ENCODE data around the gene ACAN. TPM values are rescaled to one million over a fixed set of nuclear protein-coding genes. Genes with fewer than 3 reads are reported as not detected.

ACAN gene
- total RNA-seq, 1 experiment from 2014 or later: 0.50 TPM

GRCh38 chr15:88887068-88887580 is 83.9 kb downstream of the ACAN start:
- Mint-ChIP-seq H3K4me1 (peaks cover 12 to 15% of the 10 kb centered on the region in 2 experiments), H3K36me3 (ENCODE audit: insufficient read depth in 1 of 3, low read depth in 3 of 3) (peaks cover 5 to 80% (median 34%) of the 10 kb centered on the region in 3 experiments; a peak in 6 of 7 replicates), H3K4me3 (no peak overlapping the region), H3K9me3 (no peaks in the 10 kb centered on the region), H3K27me3 (ENCODE audit: low read depth) (no peaks in the 10 kb centered on the region), H3K27ac (peak overlapping the region; percentile 19 to 83 (median 81); a peak in 4 of 7 replicates)
- Histone ChIP-seq H2BK20ac (ENCODE audit: low read depth, low read length, poor library complexity, severe bottlenecking) (no peak overlapping the region), H4K91ac (ENCODE audit: insufficient read length, low read depth, low read length) (no peak overlapping the region), H3K4me1 (ENCODE audit: insufficient read depth, low read length) (no peaks in the 10 kb centered on the region), H2BK12ac (ENCODE audit: insufficient read length, low read depth, low read length) (no peak overlapping the region), H2AFZ (ENCODE audit: low read length) (no peak overlapping the region), H4K5ac (ENCODE audit: insufficient read length, low read depth, low read length) (no peak overlapping the region), H3K27me3 (ENCODE audit: insufficient read depth, low read length) (no peaks in the 10 kb centered on the region), H2BK5ac (ENCODE audit: insufficient read length, low read length) (no peak overlapping the region), H3K4me2 (ENCODE audit: insufficient read depth, insufficient read length, low read length) (no peak overlapping the region), H3K18ac (ENCODE audit: insufficient read length, low read depth, low read length) (no peak overlapping the region), H3K27ac (ENCODE audit: insufficient read length, low read depth, low read length) (no peak overlapping the region), H3K23ac (ENCODE audit: insufficient read length, low read depth, low read length) (no peak overlapping the region), H3K56ac (ENCODE audit: insufficient read length, low read depth, low read length) (no peak overlapping the region), H3K14ac (ENCODE audit: insufficient read depth, low read length) (no peak overlapping the region), H3K23me2 (ENCODE audit: insufficient read length, low read depth, low read length, poor library complexity, severe bottlenecking) (no peaks in the 10 kb centered on the region), H2AK5ac (ENCODE audit: insufficient read length, low read length) (no peak overlapping the region), H2BK15ac (ENCODE audit: low read depth, low read length) (no peak overlapping the region), H3K4ac (ENCODE audit: low read depth, low read length) (no peak overlapping the region), H3K79me2 (ENCODE audit: insufficient read depth, low read length) (no peaks in the 10 kb centered on the region), H4K8ac (replicated peaks; ENCODE audit: insufficient read length, low read depth, low read length) (no peak overlapping the region), H3K79me1 (ENCODE audit: insufficient read depth, low read depth, low read length, poor library complexity, severe bottlenecking) (no peaks in the 10 kb centered on the region), H3K9ac (ENCODE audit: extremely low read depth, insufficient read length, low read length) (no peak overlapping the region), H3T11ph (ENCODE audit: low read length) (no peak overlapping the region), H2BK120ac (ENCODE audit: low read depth, low read length, poor library complexity, severe bottlenecking) (no peak overlapping the region), H3K9me3 (ENCODE audit: control insufficient read depth, low read depth, low read length) (no peaks in the 10 kb centered on the region), H4K20me1 (ENCODE audit: control insufficient read depth, insufficient read depth, insufficient read length) (no peaks in the 10 kb centered on the region)
- no CpG with 5 or more reads among the region's 18 CpGs for WGBS (ENCODE audit: extremely low coverage, insufficient read length, low lambda C conversion rate)
- TF ChIP-seq CTCF (conservative IDR thresholded peaks at IDR 0.05): no peak
- no peak for DNase-seq
